Effector CD4-positive, alpha-beta T cell (primary cell): ENCODE results near the gene GABBR2.

ENCODE experiments used
- DNase-seq: peaks from one replicate; pipeline ENCODE4 v3.0.0-alpha.2; 2020

The GABBR2 gene

GRCh38 chr9:98429613-98430012, 279.1 kb downstream of the GABBR2 start:
- no peak for DNase-seq

- DNase-seq, result no peak
Observed at GRCh38 chr9:98428454-98428853, 280.3 kb downstream of the GABBR2 start.

- DNase-seq, result no peak
Observed at GRCh38 chr9:98427491-98427890, 281.2 kb downstream of the GABBR2 start.

- no peak for DNase-seq
Observed at GRCh38 chr9:98425079-98425478, 283.7 kb downstream of the GABBR2 start.

GRCh38 chr9:98419260-98419603, 289.5 kb downstream of the GABBR2 start:
- DNase-seq, result no peak

- DNase-seq, result no peak
Observed at GRCh38 chr9:98418578-98419259, 290.0 kb downstream of the GABBR2 start.

- no peak for DNase-seq
Observed at GRCh38 chr9:98416294-98417248, 292.2 kb downstream of the GABBR2 start.

- no peak for DNase-seq
Observed at GRCh38 chr9:98415782-98416181, 293.0 kb downstream of the GABBR2 start.

GRCh38 chr9:98413084-98413483, 295.7 kb downstream of the GABBR2 start:
- no peak for DNase-seq

GRCh38 chr9:98412101-98412842, 296.5 kb downstream of the GABBR2 start:
- no peak for DNase-seq

GRCh38 chr9:98410185-98410697, 298.5 kb downstream of the GABBR2 start:
- no peak for DNase-seq

GRCh38 chr9:98409719-98410118, 299.0 kb downstream of the GABBR2 start:
- DNase-seq, result no peak

- no peak for DNase-seq
Observed at GRCh38 chr9:98406469-98406868, 302.3 kb downstream of the GABBR2 start.

GRCh38 chr9:98404237-98404636, 304.5 kb downstream of the GABBR2 start:
- no peak for DNase-seq

GRCh38 chr9:98403715-98404114, 305.0 kb downstream of the GABBR2 start:
- DNase-seq, result no peak

GRCh38 chr9:98402019-98402840, 306.5 kb downstream of the GABBR2 start:
- no peak for DNase-seq

- DNase-seq, result no peak
Observed at GRCh38 chr9:98401140-98402018, 307.4 kb downstream of the GABBR2 start.

- no peak for DNase-seq
Observed at GRCh38 chr9:98399950-98400683, 308.6 kb downstream of the GABBR2 start.

GRCh38 chr9:98396656-98397055, 312.1 kb downstream of the GABBR2 start:
- no peak for DNase-seq

- no peak for DNase-seq
Observed at GRCh38 chr9:98396236-98396635, 312.5 kb downstream of the GABBR2 start.
